Limb (tissue), 2 donors: Measurements from ENCODE around the gene TCF7L1.

Experiments used
- DNase-seq, 2 donors: peaks; one replicate each; pipeline ENCODE4 v3.0.0-alpha.2; 2016; ENCODE audit errors: extremely low spot score in 2 of 2

Gene TCF7L1

DNA sequence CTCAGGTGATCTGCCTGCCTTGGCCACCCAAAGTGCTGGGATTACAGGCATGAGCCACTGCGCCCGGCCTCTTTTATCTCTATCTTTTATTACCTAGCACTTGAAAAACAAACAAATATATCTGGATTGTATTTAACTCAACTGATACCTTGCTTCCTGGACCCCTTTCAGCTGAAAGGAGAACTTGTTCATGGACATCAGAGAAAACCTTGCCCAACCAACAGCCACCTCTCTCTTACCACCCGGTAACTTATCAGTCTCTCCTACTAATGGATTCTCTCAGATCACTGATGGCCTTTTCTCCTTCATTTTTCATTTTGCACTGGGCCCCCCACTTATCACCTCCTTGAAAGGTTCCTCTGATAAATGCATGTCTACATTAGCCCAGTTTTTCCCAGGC, 214.4 kb downstream of the TCF7L1 start:
- DNase-seq = no peak

- no peak for DNase-seq
These were observed 220.7 kb downstream of the TCF7L1 start for GRCh38 chr2:85353876-85354285.

DNA sequence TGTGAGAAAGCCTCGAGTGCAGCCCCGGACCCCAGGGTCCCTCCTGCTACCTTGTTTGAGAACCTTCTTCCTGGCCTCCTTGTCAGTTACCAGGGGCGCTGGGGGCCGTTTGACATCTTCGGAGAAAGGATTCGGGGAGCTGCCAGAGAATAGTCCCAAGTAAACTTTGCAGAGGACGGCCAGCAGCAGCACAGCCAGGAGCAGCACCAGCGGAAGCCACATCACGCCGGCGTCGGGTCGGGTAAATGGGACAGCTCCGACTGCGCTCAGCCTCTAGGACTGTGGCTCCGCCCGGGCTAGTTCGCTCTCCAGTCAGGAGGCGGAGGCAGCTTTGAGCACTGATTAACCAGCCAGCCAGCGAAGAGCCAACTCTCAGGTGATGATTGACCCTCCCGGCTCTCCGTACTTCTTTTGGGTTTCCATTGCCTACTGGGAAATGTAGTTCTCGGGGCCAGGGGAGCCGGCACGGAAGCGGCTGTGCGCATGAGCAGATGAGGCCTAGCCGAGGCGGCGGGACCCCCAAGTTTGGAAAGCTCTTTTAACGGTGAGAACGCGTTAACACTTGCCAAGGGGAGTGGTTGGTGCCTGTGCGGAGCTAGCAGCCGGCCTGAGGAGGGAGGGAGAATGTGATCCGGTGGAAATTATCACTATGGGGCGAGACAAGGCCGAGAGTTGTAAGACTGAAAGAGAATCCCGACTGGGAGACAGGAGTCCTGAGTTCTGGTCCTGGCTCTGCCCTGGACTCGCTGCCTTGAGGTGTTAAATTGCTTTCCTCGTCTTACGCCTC, 221.3 kb downstream of the TCF7L1 start, which contains the start of the genes ELMOD3 and RETSAT:
ELMOD3 (plus strand) TSS at position 484 of the 787 bp plus-strand sequence. CDS start 2,430 bp downstream, outside the sequence.
RETSAT (minus strand) TSS at position 243 of the 787 bp plus-strand sequence; CDS start at position 222, 21 bp downstream.
- peak; percentile 97 to 98 for DNase-seq

- no peak for DNase-seq
These were observed 221.8 kb downstream of the TCF7L1 start for GRCh38 chr2:85355073-85355410.

DNA sequence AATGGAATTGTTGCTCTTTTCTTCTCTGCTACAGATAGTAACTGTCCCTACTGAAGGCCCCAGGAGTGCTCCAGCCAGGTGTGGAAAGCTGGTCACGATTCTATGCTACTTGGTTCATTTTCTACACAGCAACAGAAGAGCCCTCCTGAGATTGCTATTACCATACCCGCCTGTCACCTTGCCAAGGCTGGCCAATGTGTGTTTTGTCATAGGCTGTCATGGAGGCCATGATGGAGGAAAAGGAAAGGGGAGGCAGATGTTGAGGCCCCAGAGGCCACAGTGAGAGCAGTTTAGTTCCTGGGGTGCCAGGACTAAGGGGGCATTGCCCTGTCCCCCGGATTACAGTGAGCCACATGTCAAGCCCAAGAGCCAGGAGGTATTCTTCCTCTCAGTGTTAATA, 222.3 kb downstream of the TCF7L1 start:
- no peak for DNase-seq

- no peak for DNase-seq
These were observed 223.0 kb downstream of the TCF7L1 start for GRCh38 chr2:85356186-85356585.

- no peak for DNase-seq
These were observed 224.5 kb downstream of the TCF7L1 start for GRCh38 chr2:85357736-85358135.
